Suppressor macrophage treated with lipopolysaccharide for 1 hour (primary cell): Measurements from ENCODE around the gene PRSS21.

ENCODE experiments used
- DNase-seq, 3 donors: peaks; one replicate each; pipeline ENCODE4 v3.0.0-alpha.2; 2020 to 2022

Gene PRSS21

GRCh38 chr16:2816751-2817339 is at the start of gene PRSS21:
TSS of gene PRSS21 (plus strand) at chr16:2817237. CDS start at chr16:2817269, 32 bp downstream.
- DNase-seq: peak in 1 of 3 donors; percentile 28

- DNase-seq: no peak
Measured at GRCh38 chr16:2767891-2768290, 49.1 kb upstream of the PRSS21 start.

GRCh38 chr16:2768403-2769089 is 48.5 kb upstream of the PRSS21 start:
- no peak for DNase-seq

GRCh38 chr16:2769100-2769529 is 47.9 kb upstream of the PRSS21 start:
- DNase-seq: no peak

- no peak for DNase-seq
Measured at GRCh38 chr16:2769675-2770056, 47.4 kb upstream of the PRSS21 start.

GRCh38 chr16:2770057-2770951 is 46.7 kb upstream of the PRSS21 start:
- DNase-seq: peak in 1 of 3 donors; percentile 35

GRCh38 chr16:2771496-2772402 is 45.3 kb upstream of the PRSS21 start:
- no peak for DNase-seq

- DNase-seq: no peak
Measured at GRCh38 chr16:2773188-2773968, 43.7 kb upstream of the PRSS21 start.

- DNase-seq: no peak
Measured at GRCh38 chr16:2774161-2774891, 42.7 kb upstream of the PRSS21 start.

GRCh38 chr16:2775131-2775716 is 41.8 kb upstream of the PRSS21 start:
- DNase-seq: peak in 1 of 3 donors; percentile 29

GRCh38 chr16:2775765-2776499 is 41.1 kb upstream of the PRSS21 start:
- no peak for DNase-seq

- peak; percentile 48 to 77 (median 60) for DNase-seq
Measured at GRCh38 chr16:2776500-2777139, 40.4 kb upstream of the PRSS21 start.

GRCh38 chr16:2777231-2777902 is 39.7 kb upstream of the PRSS21 start, which contains the start of gene ELOB:
TSS of gene ELOB (minus strand) at chr16:2777280. CDS start at chr16:2777239, 41 bp downstream.
- DNase-seq: peak; percentile 91 to 98 (median 95)

GRCh38 chr16:2777903-2778629 is 39.0 kb upstream of the PRSS21 start:
- DNase-seq: peak in 1 of 3 donors; percentile 26

- DNase-seq: no peak
Measured at GRCh38 chr16:2778630-2778958, 38.4 kb upstream of the PRSS21 start.

- DNase-seq: no peak
Measured at GRCh38 chr16:2779151-2779920, 37.7 kb upstream of the PRSS21 start.
